ENCODE results near the gene LRSAM1.

The LRSAM1 gene

GRCh38 chr9:127428348-127428747 is 23.0 kb upstream of the LRSAM1 start:
- DNase-seq, result no peak

DNA sequence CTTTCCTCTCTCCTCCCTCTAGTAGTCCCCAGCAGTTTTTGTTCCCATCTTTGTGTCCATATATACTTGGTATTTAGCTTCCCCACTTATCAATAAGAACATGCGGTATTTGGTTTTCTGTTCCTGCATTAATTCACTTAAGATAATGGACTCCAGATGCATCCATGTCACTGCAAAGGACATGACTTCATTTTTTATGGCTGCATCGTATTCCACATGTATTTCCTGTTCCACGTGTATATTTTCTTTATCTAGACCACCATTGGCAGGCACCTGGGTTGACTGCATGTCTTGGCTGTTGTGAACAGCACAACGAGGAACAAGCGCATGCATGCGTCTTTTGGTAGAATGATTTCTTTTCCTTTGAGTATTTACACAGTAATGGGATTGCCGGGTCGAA is 20.9 kb upstream of the LRSAM1 start:
- DNase-seq, result no peak

DNA sequence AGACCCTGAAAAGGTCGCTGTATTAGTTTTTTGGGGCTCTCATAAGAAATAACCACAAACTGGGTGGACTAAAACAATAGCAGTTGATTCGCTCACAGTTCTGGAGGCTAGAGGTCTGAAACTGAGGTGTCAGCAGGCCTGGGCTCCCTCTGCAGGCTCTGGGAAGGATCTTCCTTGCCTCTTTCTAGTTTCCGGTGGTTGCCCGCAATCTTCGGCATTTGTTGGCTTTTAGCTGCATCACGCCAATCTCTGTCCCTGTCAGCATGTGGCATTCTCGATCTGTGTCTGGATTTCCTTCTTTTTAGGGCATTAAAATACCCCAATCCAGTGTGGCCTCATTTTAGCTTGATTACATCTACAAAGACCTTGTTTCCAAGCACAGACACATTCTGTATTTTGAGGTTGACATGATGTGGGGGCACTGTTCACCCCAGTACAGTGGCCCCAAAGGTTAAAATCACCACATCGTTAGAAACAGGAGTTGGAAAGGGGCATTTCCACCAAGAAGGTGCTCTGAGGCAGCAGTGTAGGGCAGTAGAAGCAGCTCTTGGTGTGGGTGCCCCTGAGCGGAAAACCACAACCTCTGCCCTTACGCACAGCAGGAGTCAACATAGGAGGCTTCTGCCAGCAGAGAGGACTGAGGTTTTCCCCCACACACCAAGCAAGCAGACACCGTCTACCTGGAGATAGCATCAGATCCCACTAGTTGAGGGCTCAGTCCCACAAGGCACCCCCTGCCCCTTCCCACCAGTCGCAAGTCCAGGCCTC is 13.6 kb upstream of the LRSAM1 start:
- DNase-seq, result no peak

- no peak for DNase-seq
These were observed 12.9 kb upstream of the LRSAM1 start for GRCh38 chr9:127438394-127438793.

GRCh38 chr9:127444283-127444920 is 6.9 kb upstream of the LRSAM1 start:
- DNase-seq, result no peak

DNA sequence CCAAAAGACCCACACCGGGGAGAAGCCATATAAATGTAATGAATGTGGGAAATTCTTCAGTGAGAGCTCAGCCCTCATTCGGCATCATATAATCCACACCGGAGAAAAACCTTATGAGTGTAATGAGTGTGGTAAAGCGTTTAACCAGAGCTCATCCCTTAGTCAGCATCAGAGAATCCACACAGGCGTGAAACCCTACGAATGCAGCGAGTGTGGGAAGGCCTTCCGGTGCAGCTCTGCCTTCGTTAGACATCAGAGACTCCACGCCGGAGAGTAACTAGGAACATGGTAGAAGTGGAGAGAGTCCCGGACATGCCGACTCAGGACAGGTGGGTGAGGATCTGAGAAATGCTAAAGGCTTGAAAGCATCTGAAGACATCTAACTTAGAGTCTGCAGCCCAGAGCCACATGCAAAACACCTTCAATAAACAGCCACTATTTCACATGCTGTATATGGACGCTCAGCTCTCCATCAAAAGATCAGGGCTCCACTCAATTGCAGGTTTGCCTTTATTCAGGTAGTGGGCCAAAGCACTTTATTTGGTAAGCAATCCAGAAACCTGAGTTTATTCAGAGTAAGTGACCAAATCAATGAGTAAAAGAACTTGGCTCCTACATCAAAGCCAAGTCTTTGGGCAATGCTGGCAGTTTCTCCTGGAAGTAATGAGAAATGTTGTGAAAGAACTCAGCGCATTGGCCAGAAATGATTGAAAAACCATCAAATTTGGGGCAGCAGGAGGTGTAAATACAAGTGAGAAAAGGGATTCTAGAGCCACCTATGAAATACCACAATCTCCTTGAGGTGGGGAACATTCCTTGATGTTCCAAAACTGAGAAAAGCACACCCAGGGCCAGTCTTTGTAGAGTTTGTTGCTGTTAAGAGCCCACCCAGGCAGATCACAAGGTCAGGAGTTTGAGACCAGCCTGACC is 6.1 kb upstream of the LRSAM1 start:
- no peak for DNase-seq

GRCh38 chr9:127445851-127446712 is 5.2 kb upstream of the LRSAM1 start:
- no peak for DNase-seq

GRCh38 chr9:127446713-127447415 is 4.4 kb upstream of the LRSAM1 start:
- no peak for DNase-seq

DNA sequence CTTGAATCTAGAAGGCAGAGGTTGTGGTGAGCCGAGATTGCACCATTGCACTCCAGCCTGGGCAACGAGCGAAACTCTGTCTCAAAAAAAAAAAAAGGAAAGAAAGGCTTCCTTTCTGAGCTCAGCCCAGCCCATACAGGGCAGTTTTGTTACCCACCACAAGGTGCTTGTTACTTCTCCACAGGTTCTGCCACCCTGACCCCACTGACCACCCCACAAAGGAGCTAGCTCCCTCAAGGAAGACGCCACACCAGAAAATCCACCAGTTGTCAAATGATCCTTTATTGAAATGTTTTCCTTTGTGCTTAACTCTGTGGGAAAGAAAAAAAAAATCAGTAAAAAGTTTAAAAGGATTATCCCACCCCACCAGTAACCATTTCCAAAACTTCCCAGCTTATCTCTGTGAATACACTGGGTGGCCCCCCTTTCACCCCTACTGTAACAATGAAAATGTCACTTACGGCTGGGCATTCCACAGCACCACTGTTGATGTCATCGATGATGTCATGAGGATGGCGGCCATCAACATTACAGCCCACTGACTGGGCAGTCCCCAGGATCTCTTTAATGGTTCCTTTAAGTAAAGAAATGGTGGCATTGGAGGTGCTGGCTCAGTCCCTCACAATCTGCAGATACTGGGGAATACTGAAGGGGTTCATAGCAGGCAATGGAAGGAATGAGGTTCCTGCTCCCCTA is 3.7 kb upstream of the LRSAM1 start:
- no peak for DNase-seq

GRCh38 chr9:127448112-127448805 is 3.1 kb upstream of the LRSAM1 start:
- DNase-seq, result no peak

DNA sequence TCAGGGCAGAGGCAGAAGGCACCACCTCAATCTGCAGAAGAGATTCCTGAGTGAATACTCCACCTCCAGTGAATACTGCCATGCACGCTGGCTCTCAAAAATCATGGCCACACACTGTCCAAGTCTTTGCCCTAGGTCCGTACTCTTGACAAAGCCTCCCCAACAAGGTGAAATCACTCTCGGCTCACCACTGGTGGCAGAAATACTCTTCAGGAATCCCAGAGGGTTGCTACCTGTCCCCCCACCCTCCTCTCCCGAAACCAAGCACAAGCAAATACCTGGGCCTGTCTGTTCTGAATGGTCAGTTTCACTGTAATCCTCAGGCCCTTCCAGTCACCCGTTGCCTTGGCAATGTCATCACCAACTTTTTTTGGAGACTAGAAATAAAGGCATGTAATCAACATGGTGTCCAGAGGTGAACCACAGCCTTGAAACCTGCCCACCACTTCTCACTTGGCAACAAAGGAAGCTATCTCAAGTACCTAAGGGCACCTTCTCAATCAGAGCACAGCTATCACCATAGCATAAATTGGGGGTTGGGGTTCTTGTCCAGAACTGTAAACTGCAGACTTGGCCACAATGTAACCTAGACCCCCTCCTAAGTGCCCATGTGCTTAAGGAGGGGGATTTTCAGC is 1.9 kb upstream of the LRSAM1 start:
- DNase-seq, result no peak

DNA sequence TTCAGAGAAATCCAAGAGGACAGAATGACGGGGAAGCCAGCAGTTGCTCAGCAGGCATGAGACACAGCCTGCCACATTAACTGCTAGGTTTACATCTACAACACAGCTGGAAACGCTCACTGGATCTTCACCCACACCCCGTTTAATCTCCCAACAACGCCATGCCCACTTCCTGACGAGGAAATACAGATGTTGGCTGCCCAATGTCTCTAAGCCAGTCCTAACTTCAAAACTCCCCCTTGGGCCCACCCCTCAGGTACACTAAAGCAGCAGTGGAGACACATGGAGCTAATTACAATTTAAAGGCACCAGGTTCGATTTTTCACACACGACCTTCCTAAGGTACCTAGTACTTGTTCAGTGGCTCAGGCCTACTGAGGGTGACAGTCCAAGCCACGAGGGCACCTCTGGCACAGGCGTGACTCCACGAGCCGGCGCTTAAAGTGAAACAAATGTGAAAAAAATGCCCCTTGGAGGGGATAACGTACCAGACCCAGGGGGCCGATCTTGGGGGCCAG is 1.0 kb upstream of the LRSAM1 start:
- no peak for DNase-seq

GRCh38 chr9:127451608-127451857 is 223 bp downstream of the LRSAM1 start:
- DNase-seq, result no peak

DNA sequence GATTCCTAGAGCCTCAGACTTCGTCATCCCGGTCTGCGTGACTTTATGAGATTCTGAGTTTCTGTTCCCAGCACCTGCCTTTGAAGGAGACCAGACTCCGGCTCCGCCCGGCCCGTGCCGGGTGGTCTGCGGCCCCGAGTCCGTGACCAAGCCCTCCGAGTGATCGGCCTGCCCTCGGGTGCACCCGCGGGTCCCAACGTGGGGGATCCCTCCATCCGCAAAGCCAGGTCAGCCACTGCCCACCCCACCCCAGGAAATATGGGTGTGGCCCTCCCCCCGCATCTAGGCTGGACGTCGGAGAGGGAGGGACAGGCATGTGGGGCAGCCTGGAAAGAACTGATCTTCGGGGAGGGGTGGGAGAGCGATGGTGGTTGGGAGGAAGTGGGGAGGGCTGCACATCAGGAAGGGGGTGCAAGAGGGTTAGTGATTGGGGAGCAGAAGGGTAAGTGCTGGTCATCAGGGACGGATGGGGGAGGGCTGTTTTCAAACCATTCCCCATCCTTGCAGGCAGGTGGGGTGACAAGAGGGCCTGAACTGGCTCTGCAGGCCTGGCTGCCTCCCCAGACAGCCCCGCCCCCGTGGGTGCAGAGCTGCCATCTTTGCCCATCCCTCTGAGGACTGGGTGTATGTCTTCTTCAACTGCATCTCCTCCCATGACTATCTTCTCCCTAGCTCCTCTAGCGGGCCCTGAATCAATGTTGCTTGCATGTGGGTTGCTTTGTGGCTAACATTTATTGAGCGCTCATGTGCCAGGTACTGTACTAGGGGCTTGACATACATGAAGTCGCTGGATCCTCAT is 747 bp downstream of the LRSAM1 start:
- DNase-seq, result no peak

GRCh38 chr9:127452691-127453090 is 1.4 kb downstream of the LRSAM1 start:
- DNase-seq, result no peak

DNA sequence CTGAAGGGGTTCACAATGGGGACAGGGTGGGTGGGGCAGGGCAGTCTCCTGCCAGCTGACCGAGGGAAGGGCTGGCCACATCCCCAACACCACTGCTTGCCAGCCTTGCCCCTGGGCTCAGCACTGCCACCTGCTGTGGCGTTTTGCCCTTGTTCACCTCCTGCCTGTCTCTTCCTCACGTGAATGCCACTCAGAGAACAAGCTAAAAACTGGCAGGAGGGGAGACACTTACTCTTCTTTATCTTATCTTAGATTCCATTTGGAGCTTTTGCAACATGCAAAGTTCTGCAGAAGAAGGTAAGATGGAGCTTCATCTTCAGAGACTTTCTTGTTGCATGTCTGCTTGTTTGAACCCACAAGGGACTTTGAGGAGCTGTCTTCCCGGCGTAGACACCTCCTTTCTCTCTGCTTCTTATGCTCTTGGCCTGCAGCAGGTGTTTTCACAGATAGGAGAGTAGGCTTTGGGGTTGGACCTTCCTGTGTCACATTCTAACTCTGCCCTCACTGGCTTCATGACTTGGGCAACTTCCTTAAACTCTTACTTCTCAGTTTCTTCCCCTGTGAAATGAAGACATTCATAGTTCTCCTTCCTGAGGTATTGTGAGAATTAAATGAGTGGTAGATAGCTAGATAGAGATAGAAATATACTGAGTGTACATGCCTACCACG is 4.1 kb downstream of the LRSAM1 start:
- DNase-seq, result peak; percentile 52

- no peak for DNase-seq
These were observed 6.0 kb downstream of the LRSAM1 start for GRCh38 chr9:127457191-127457878.

- DNase-seq, result no peak
These were observed 7.6 kb downstream of the LRSAM1 start for GRCh38 chr9:127458921-127459320.
